OCI-LY1 (cell line): ENCODE data around the gene CFAP58.

Experiments
- CTCF ChIP-seq: fragments of 200-600 bp; sonication (generic), shearing (Covaris generic); IDR thresholded peaks from 2 replicates; pipeline ENCODE4 v1.5.1; 2017; ENCODE audit warnings: mild to moderate bottlenecking, antibody characterized with exemption, low read length, moderate library complexity, mixed read lengths
- EZH2 ChIP-seq: fragments of 200-600 bp; sonication (generic), shearing (Covaris generic); IDR thresholded peaks from 2 replicates; pipeline ENCODE4 v1.8.0; 2017; ENCODE audit warnings: borderline replicate concordance, mixed run types, mild to moderate bottlenecking, antibody characterized with exemption, low read length, moderate library complexity, mixed read lengths

- TF ChIP-seq CTCF (no peak), EZH2 (no peak)
Measured at GRCh38 chr10:104323085-104323484, 30.5 kb upstream of the CFAP58 start.
